Endometrium (tissue), 2 donors: ENCODE results near the gene ARHGAP42.

Experiments
- FAIRE-seq: peaks from 2 replicates; lab custom pipeline; 2012; peaks lifted over from hg19 to GRCh38; lab: Jason Lieb, UNC
- donor health status: control.
- donor health status: control.

The ARHGAP42 gene

GRCh38 chr11:100923555-100923954 is 236.5 kb downstream of the ARHGAP42 start:
- no peak for FAIRE-seq

- no peak for FAIRE-seq
Measured at GRCh38 chr11:100925935-100926334, 238.8 kb downstream of the ARHGAP42 start.

GRCh38 chr11:100927579-100927978 is 240.5 kb downstream of the ARHGAP42 start:
- FAIRE-seq, result no peak

GRCh38 chr11:100928426-100928825 is 241.3 kb downstream of the ARHGAP42 start:
- FAIRE-seq, result no peak

- no peak for FAIRE-seq
Measured at GRCh38 chr11:100929377-100929776, 242.3 kb downstream of the ARHGAP42 start.

- peak; percentile 93 for FAIRE-seq
Measured at GRCh38 chr11:100930185-100930778, 243.2 kb downstream of the ARHGAP42 start.

GRCh38 chr11:100932474-100933100 is 245.5 kb downstream of the ARHGAP42 start:
- FAIRE-seq, result peak; percentile 86

- FAIRE-seq, result no peak
Measured at GRCh38 chr11:100936781-100937180, 249.7 kb downstream of the ARHGAP42 start.

GRCh38 chr11:100939571-100939970 is 252.5 kb downstream of the ARHGAP42 start:
- FAIRE-seq, result peak; percentile 87

GRCh38 chr11:100940111-100940510 is 253.0 kb downstream of the ARHGAP42 start:
- no peak for FAIRE-seq

- FAIRE-seq, result no peak
Measured at GRCh38 chr11:100941033-100941432, 253.9 kb downstream of the ARHGAP42 start.

GRCh38 chr11:100942016-100942415 is 254.9 kb downstream of the ARHGAP42 start:
- FAIRE-seq, result no peak

GRCh38 chr11:100948936-100949335 is 261.8 kb downstream of the ARHGAP42 start:
- FAIRE-seq, result no peak

GRCh38 chr11:100949443-100949842 is 262.4 kb downstream of the ARHGAP42 start:
- no peak for FAIRE-seq

- no peak for FAIRE-seq
Measured at GRCh38 chr11:100955318-100955717, 268.2 kb downstream of the ARHGAP42 start.

GRCh38 chr11:100956351-100956750 is 269.3 kb downstream of the ARHGAP42 start:
- FAIRE-seq, result no peak

- no peak for FAIRE-seq
Measured at GRCh38 chr11:100957499-100957898, 270.4 kb downstream of the ARHGAP42 start.

- FAIRE-seq, result no peak
Measured at GRCh38 chr11:100961633-100962032, 274.5 kb downstream of the ARHGAP42 start.

GRCh38 chr11:100963375-100963774 is 276.3 kb downstream of the ARHGAP42 start:
- peak; percentile 54 for FAIRE-seq

GRCh38 chr11:100964435-100964834 is 277.3 kb downstream of the ARHGAP42 start:
- FAIRE-seq, result no peak

- no peak for FAIRE-seq
Measured at GRCh38 chr11:100965346-100965745, 278.3 kb downstream of the ARHGAP42 start.

GRCh38 chr11:100966366-100966765 is 279.3 kb downstream of the ARHGAP42 start:
- FAIRE-seq, result no peak

- no peak for FAIRE-seq
Measured at GRCh38 chr11:100969008-100969407, 281.9 kb downstream of the ARHGAP42 start.
